ENCODE measurements around the gene GIPC3.

GRCh38 chr19:3570606-3571011, 14.7 kb upstream of the GIPC3 start:
- TF ChIP-seq, protein P1, sequence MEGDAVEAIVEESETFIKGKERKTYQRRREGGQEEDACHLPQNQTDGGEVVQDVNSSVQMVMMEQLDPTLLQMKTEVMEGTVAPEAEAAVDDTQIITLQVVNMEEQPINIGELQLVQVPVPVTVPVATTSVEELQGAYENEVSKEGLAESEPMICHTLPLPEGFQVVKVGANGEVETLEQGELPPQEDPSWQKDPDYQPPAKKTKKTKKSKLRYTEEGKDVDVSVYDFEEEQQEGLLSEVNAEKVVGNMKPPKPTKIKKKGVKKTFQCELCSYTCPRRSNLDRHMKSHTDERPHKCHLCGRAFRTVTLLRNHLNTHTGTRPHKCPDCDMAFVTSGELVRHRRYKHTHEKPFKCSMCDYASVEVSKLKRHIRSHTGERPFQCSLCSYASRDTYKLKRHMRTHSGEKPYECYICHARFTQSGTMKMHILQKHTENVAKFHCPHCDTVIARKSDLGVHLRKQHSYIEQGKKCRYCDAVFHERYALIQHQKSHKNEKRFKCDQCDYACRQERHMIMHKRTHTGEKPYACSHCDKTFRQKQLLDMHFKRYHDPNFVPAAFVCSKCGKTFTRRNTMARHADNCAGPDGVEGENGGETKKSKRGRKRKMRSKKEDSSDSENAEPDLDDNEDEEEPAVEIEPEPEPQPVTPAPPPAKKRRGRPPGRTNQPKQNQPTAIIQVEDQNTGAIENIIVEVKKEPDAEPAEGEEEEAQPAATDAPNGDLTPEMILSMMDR (tag by site-specific recombination; IDR thresholded peaks at IDR 0.05), result no peak
- TF ChIP-seq ZNF639 (tag by site-specific recombination; IDR thresholded peaks at IDR 0.05) (no peak), ZNF510 (tag by site-specific recombination; IDR thresholded peaks at IDR 0.05; ENCODE audit: insufficient replicate concordance) (no peak), ZNF513 (tag by site-specific recombination; IDR thresholded peaks at IDR 0.05) (no peak), ZNF521 (tag by site-specific recombination; IDR thresholded peaks at IDR 0.05) (no peak), ZNF792 (tag by site-specific recombination; IDR thresholded peaks at IDR 0.05) (no peak), PBX3 (CRISPR knock-in tag; IDR thresholded peaks at IDR 0.05) (no peak), GLI4 (tag by site-specific recombination; IDR thresholded peaks at IDR 0.05) (no peak), ZBTB48 (tag by site-specific recombination; IDR thresholded peaks at IDR 0.05) (no peak), ZNF274 (IDR thresholded peaks at IDR 0.05; ENCODE audit: low read length) (no peak), ZNF274 (tag by site-specific recombination; IDR thresholded peaks at IDR 0.05; ENCODE audit: borderline replicate concordance) (no peak)
- TF ChIP-seq, protein P2, sequence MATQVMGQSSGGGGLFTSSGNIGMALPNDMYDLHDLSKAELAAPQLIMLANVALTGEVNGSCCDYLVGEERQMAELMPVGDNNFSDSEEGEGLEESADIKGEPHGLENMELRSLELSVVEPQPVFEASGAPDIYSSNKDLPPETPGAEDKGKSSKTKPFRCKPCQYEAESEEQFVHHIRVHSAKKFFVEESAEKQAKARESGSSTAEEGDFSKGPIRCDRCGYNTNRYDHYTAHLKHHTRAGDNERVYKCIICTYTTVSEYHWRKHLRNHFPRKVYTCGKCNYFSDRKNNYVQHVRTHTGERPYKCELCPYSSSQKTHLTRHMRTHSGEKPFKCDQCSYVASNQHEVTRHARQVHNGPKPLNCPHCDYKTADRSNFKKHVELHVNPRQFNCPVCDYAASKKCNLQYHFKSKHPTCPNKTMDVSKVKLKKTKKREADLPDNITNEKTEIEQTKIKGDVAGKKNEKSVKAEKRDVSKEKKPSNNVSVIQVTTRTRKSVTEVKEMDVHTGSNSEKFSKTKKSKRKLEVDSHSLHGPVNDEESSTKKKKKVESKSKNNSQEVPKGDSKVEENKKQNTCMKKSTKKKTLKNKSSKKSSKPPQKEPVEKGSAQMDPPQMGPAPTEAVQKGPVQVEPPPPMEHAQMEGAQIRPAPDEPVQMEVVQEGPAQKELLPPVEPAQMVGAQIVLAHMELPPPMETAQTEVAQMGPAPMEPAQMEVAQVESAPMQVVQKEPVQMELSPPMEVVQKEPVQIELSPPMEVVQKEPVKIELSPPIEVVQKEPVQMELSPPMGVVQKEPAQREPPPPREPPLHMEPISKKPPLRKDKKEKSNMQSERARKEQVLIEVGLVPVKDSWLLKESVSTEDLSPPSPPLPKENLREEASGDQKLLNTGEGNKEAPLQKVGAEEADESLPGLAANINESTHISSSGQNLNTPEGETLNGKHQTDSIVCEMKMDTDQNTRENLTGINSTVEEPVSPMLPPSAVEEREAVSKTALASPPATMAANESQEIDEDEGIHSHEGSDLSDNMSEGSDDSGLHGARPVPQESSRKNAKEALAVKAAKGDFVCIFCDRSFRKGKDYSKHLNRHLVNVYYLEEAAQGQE (tag by site-specific recombination; IDR thresholded peaks at IDR 0.05), result no peak
